ENCODE data around the gene TCTN2.

GRCh38 chr12:123757561-123757960 is 86.6 kb downstream of the TCTN2 start:
- TF ChIP-seq POU6F1 (CRISPR knock-in tag; IDR thresholded peaks at IDR 0.05; ENCODE audit: borderline replicate concordance, low read depth) (no peak), RARB (CRISPR knock-in tag; IDR thresholded peaks at IDR 0.05) (no peak), ZFP3 (CRISPR knock-in tag; IDR thresholded peaks at IDR 0.05) (no peak), TOX (CRISPR knock-in tag; IDR thresholded peaks at IDR 0.05; ENCODE audit: borderline replicate concordance) (no peak), CREB5 (CRISPR knock-in tag; IDR thresholded peaks at IDR 0.05; ENCODE audit: low read depth) (no peak), ISL1 (CRISPR knock-in tag; IDR thresholded peaks at IDR 0.05) (no peak), PATZ1 (CRISPR knock-in tag; IDR thresholded peaks at IDR 0.05; ENCODE audit: borderline replicate concordance) (no peak), ESRRG (CRISPR knock-in tag; IDR thresholded peaks at IDR 0.05) (no peak), BACH2 (CRISPR knock-in tag; IDR thresholded peaks at IDR 0.05; ENCODE audit: borderline replicate concordance) (no peak), ARNTL (CRISPR knock-in tag; IDR thresholded peaks at IDR 0.05; ENCODE audit: borderline replicate concordance, low read depth) (no peak), CSRNP3 (CRISPR knock-in tag; IDR thresholded peaks at IDR 0.05) (no peak)

All from SK-N-SH treated with all-trans-retinoic acid at 6 μM for 48 hours (cell line).